Measurements from ENCODE around the gene ZFAND3.

The ZFAND3 gene

DNA sequence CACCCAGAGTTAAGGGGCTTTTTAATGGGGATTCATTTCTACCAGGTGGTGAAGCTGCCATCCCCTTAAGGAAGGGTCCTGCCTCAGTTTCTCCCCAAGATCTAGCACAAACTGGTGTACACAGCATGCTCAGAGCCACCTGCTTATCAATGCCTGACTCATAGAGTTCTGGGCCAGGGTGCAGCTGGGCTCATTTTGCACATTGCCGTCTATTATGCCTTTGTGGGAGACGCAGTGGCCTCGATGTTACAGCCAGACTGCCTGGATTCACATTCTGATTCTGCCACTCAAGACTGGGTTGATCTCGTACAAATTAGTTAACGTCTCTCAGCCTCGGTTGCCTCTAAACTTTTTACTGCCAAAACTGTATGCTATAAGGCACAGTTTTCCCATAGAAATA is 365.7 kb downstream of the ZFAND3 start:
- DNase-seq (ENCODE audit: low read depth in 2 of 2), result no peak

DNA sequence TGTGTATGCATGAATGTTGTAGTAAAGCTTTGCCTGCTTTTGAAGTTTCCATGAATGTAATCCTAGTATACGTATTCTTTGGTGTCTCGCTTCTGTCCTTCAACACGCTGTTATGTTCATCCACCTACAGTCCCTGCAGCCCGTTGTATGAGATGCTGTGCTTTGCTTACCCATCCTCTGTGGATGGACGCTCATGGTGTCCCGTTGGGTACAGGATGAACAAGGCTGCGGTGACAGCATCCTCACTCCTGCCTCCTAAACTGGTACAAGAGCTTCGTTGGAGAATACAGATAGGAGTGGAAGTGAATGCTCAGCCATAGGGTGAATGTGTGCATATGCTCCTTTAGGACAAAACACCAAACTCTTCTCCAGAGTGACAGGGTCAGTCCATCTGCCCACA is 366.2 kb downstream of the ZFAND3 start:
- DNase-seq (ENCODE audit: low read depth in 2 of 2), result no peak

DNA sequence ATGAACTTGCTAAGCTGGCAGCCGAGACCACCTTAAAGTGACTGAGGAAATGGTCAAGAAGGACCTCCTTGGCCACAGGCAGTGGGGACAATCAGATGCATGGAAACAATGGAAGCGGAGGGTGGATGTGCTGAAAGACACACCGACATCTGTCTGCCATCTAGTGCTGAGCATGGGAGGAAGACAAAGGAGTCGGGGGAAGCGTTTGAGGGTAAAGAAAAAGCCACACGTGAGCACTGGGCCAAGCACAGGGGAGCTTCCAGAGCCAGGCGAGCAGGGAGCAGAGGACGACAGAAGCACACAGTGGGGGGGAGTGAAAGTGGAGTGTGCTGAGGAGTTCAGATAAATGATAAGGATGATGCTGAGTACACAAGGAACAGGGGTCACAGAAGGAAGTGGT is 367.8 kb downstream of the ZFAND3 start:
- no peak for DNase-seq (ENCODE audit: low read depth in 2 of 2)

DNA sequence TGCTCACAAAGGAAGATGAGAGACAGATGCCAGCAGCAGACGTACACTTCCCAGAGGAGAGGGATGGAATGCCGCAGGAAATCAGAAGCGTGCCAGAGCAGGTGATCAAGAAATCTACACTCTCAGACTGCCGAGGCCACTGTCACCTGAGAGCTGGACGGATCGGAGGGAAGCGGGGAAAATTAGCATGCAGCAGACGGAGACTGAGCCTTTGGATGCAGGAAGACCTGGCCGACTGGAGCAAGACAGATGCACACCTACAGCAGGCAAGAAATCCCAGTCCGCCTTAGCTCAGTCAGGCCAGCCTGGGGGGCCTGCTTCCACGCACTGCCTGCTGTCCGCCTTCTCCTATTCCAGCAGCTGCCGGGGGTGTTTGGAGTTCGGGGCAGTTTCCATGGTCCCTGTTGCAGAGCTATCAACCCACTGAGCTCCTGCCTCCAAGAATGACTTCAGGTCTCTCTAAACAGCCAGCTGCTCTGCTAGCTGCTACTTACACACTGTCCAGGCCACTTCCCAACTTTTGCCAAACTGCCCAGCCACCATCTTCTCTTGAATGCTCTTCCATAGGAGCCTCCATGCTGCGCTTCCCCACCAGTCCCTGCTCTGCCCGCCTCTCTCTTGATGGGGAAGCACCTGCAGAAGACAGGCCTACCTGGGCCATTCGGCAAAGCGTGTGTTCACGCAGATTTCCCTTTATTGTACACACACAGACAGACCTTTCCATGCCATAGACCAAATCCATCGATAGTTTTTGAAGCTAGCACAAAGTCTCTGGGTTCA is 368.5 kb downstream of the ZFAND3 start:
- DNase-seq (ENCODE audit: low read depth in 2 of 2), result no peak

DNA sequence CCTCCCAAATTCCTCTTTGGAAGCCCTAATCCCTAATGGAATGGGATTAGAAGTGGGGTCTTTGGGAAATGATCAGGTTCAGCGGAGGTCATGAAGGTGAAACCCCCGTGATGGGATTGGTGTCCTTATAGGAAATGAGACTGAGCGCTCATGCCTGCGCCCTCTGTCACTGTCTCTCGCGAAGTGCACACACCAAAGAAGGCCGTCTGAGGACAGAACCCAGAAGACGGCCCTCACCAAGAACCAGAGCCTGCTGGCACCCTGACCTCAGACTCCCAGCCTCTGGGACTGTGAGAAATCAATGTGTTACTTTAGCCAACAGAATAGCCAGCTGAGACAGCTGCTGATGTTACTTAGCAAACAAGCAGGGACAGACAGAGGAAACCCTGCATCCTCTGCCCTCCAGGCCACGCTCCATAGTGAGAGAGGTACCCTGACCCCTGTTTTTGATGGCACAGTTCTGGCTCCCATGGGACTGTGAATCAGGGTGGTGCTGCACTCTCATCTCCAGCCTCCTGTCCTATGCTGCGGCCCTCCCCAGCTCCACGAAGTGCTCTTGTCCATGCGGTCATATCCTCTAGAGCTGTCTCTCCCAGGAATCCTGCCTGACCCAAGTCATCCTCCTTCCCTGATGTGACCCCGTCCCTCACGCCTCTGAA is 369.3 kb downstream of the ZFAND3 start:
- no peak for DNase-seq (ENCODE audit: low read depth in 2 of 2)

DNA sequence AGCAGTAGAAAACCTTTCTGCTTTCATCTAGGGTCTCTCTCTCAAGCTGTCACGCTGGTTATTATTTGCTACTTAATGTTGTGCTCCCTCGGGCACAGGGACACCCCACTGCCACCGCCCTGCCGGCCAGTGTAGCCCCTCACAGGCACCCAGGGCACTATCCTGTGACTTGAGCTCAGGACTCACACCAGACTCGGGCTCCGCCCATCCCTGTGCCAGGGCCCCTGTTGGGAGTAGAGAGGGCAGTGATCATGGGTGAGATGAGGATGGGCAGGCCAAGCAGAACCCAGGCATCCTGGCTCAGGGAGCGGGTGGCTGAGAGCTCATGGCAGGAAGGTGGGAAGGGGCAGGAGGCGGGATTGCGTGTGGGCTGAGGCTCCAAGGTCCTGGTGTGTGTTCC is 371.9 kb downstream of the ZFAND3 start:
- no peak for DNase-seq (ENCODE audit: low read depth in 2 of 2)

DNA sequence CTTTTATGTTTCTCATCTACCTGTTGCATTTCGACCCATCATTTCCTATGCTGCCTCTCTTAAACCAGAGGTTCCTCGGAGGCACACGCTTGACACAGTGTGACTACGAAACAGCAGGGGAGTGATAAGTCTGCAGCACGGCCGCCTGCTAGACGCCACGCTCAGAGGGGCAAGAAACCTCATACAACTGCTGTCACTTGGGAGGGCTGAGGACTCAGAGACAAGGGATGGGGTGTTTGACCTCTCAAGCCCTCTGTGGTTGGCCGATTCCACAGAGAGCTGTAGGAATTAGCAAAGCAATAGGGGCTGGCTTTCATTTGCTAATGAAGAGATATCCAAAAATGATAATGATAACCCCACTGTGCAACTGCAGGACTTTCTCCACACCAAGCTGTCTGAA is 372.5 kb downstream of the ZFAND3 start:
- DNase-seq (ENCODE audit: low read depth in 2 of 2), result no peak

DNA sequence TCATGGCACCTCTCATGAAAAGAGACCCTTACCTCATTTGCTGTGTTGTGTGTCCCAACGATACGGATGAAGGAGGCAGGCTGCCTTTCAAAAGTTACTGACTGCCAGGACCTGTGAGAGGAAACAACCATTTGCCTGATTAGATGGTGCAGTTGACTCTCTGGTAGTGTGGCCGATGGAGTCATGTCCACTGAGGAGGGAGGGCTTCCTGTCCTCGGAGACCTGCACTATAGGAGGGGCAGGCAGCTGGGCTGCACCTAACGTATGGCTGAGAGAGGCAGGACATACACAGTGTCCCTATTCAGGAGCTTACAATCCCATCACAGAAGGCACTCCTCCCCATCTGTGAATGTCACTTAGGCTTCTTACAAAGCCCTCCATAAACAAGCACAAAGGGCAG is 373.0 kb downstream of the ZFAND3 start:
- no peak for DNase-seq (ENCODE audit: low read depth in 2 of 2)

DNA sequence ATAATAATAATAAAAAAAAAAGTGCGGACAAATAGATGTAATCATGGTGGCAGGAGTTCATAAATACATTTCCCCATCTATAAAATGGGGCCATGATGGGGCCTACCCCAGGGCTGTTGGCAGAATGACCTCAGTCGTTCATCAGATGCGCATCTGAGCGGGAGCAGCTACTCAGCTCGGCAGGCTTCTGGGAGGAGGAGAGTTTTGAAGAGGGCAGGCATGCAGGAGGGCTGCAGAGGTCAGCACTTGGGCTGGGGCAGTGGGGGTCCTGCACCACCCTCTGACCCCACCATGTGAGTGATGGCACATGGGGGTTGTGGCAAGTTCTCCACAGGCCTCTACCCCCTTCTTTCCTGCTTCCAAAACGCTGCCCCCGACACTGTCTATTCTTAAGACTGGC is 373.5 kb downstream of the ZFAND3 start:
- DNase-seq (ENCODE audit: low read depth in 2 of 2), result no peak

DNA sequence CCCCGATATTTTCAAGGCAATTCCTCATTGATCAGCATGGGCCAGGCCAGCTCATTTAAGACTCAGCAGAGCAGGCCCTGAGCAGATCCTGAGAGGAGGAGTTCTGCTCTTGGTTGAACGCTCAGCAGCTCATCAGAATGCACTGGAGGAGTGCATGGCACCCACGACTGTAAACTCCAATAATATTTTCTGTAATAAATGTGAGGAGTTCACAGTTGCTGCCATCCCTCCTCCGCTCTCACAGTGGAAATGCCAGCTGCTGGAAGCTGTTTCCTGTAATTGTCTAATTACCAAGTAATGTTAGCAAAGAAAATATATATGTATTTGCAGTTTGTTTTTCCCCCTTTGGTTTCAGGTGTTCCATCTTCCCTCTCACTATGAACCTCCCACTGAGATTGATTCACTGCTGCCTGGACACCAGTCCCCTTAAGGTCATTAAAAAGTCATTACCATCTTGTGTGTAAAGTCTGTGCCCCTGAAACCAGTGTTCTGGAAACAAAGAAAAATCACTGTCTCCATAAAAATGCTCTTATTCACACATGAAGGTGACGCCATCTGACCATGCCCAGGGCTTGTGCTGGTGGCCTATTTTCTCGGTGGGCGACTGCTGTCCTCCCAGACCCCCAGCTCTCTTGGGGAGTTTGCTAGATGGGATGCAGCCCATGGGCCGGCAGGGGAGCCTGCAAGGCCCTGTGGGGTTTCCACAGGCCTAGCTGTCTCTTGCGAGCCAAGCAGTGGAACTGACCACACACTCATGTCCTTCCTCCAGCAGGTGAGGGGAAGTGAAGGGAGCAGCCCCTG is 374.2 kb downstream of the ZFAND3 start:
- no peak for DNase-seq (ENCODE audit: low read depth in 2 of 2)

DNA sequence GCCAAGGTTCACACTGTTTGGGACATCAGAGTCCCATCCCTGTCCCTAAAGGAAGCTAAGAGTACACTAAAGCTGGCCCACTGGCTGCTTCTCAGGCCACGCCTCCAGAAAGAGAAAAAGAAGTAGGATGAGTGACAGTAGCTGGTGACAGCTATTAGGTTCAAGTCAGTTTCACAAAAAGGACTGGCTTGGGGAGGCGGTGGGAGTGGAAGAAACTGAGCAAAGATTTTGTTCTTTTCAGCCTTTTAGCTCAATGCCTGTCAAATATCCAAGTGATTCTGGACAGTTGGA is 374.7 kb downstream of the ZFAND3 start:
- DNase-seq (ENCODE audit: low read depth in 2 of 2), result no peak

DNA sequence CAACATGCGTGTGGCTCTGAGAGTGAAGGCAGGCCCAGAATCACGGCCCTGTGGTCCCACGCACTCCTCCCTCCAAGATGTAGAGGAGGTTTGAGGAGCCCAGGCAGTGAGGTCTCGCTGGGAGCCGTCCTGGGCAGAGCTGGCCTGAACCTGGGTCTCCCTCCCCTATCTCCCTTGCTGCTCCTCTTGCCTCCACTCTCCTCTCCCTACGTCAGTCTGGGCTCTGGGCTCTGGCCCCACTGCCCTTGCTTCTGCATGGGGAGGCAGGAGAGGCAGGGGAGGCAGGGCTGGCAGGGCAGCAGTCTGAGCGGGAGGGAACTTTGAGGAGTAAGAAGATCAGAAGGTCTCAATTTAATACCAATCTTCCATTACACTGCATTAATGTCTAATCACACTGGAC is 375.1 kb downstream of the ZFAND3 start:
- DNase-seq (ENCODE audit: low read depth in 2 of 2), result no peak

DNA sequence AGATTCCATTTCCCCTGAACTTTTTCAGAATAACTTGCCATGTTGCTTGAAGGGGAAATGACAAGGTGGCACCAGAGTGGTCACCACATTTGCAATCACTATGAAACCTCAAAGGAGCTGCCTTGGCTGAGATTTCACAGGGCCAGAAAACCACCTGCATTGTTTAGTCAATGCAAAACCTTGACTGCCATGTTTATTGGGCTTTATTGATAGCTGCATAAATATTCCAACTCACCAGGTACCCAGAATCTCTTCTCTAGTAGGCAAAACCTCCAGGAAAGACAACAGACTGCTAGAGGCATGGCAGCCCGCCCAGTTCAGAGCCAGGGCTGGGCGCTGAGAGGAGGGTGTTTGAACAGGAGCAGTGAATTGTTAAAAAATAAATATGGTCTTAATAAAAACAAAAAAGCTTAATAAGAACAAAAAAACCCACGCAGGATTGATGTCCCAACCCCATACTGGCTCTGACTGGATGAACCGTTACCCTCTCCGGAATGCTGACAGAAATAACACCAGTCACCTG is 375.6 kb downstream of the ZFAND3 start:
- no peak for DNase-seq (ENCODE audit: low read depth in 2 of 2)

DNA sequence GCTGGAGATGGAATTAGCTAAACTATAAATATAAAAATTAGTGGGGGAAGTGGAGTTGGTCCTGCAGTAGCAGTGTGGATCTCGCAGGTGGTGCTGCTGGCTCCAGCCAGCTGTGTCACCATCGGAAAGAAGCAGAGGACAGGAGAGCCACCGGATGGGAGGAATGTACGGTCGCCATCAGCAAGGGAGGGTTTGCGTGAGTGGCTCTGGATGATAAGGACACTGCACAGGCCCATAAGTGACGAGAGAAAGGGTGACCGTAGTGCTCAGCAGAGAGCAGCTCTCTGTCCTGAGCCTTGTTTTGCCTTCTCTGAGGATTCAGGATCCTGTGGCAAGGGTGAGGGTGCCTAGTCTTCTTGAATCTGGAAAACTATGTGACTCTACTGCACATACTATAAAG is 378.7 kb downstream of the ZFAND3 start:
- no peak for DNase-seq (ENCODE audit: low read depth in 2 of 2)

All from stimulated activated CD8-positive, alpha-beta memory T cell treated with anti-CD3 and anti-CD28 coated beads, Interleukin-15, amount 100 ng/mL, for 48 hours (primary cell).